GM19025 (cell line): ENCODE results near the gene SKA2.
"Not testable (repeated sequence)": the region's sequence is repeated elsewhere in the genome, so short reads cannot be mapped to it uniquely, and the experiment has no call there.

Experiments
- ATAC-seq: cut with Tn5 transposase; IDR thresholded peaks from one replicate; pipeline ENCODE4 v1.9.1; 2021; ENCODE audit warnings: mild to moderate bottlenecking, low read depth, moderate library complexity; ENCODE audit not compliant: unreplicated experiment

SKA2 gene

DNA sequence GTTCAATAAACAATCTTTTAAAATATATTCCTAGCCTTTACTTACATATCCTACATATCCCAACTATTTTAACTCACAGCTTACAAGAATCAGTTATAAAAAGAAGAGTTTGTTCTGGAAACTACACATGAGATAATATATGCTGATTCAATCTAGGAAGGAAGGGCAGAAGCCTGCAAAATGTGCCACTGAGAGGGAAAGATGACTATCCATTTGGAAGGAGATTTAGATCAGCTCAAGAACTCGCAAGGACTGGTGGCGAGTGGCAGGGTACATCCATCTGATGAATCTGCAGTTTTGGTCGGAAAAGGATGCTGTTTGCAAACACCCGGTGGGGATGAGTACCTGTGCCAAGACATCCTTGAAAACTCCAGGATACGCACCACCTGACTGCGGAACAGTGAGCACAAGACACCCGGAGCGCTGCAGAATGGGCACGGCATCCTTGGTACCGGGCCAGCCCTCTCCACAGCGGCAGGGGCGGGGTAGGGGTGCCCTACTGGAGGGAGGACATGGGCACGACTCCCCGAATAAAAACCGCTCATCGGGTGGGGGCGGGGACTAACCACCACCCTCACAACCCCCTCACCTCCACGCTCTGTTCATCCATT, 49.0 kb downstream of the SKA2 start:
- peak; percentile 8 for ATAC-seq

DNA sequence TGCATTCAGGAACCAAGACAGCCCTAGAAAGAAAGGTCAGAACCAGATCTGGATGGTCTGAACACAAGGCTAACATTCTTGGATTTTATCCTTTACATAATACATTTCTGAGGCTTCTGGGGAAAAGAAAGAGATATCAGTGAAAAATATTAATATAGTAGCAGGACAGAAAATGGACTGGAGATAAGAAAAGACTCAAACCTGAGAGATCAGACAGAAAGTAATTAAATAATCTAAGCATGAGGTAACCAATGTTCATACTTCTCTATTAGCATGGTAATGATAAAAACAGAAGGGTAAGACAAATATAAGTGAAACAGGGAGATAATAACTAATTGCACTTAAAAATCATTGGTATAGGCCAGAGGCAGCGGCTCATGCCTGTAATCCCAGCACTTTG, 53.8 kb downstream of the SKA2 start:
- ATAC-seq = no peak

DNA sequence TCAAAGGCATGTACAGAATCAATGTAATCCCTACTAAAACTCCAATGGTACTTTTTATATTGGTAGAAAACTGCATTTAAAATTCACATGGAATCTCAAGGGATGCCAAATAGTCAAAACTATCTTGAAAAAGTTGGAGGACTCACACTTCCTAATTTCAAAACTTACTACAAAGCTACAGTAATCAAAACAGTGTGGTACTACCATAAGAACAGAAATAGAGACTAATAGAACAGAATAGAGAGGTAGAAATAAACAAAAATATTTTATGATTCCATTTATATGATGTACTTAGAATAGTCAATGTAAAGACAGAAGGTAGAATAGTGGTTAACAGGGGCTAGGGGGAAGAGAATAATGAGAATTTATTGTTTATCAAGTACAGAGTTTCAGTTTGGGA, 57.1 kb downstream of the SKA2 start:
- no peak for ATAC-seq

DNA sequence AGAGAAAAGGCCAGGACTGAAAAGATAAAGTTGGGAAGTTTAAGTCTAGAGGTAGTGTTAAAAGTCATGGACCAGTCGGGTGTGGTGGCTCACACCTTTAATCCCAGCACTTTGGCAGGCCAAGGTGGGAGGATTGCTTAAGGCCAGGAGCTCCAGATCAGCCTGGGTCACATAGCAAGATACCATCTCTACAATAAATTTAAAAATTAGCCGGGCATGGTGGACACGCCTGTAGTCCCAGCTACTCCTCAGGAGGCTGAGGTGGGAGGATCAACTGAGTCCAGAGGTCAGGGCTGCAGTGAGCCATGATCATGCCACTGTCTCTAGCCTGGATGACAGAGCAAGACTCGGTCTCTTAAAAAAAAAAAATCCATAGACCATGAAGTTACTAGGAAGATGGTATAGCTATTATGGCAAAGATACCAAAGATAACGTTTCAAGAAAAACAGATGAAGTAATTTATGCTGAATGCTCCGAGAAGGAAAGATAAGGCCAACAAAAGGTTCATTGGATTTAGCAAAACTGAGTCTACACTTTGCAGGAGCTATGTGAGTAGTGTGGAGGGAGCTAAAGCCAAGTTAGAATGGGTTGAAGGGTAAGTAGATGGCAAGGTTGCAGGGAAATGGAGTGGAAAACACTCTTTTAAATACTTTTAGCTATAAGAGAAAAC, 60.0 kb downstream of the SKA2 start:
- no peak for ATAC-seq

DNA sequence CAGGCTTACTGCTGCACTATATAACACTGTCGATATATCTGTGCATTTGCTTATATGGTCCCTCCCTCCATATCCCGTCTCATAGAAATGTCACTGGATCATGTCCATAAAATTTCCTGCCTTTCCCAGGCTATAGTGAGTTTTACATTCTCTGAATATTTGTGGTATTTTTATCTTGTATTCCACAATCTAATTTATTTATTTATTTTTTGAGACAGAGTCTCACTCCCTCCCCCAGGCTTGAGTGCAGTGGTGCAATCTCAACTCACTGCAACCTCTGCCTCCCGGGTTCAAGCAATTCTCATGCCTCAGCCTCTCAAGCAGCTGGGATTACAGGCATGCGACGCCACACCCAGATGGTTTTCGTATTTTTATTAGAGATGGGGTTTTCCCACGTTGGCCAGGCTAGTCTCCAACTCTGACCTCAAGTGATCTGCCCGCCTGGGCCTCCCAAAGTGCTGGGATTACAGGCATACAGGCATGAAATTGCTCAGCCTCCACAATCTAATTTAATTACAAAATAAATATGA, 61.2 kb downstream of the SKA2 start:
- no peak for ATAC-seq

DNA sequence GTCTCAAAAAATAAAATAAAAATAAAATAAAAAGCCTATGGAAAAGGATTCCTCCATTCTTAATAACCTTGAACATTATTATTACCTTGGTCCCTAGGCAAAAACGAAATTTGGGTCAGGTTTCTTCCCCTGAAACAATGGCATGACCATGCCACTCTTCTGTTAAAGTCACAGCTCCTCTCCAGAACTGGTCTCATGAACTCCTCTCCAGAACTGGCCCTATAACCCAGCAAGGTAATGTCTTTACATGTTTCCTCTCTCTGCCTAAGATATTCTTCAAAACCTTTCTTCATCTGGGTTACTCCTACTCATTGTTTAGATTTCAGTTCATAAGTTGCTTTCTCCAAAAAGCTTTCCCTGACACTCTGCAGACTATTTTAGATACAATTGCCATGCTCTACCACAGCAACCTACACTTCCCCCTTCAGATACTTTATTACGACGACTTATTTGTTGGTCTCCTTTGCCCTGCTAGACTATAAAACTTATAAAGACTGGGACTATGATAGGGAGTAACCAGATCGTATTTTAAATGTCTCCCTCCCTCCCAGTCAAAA, 61.8 kb downstream of the SKA2 start:
- no peak for ATAC-seq

DNA sequence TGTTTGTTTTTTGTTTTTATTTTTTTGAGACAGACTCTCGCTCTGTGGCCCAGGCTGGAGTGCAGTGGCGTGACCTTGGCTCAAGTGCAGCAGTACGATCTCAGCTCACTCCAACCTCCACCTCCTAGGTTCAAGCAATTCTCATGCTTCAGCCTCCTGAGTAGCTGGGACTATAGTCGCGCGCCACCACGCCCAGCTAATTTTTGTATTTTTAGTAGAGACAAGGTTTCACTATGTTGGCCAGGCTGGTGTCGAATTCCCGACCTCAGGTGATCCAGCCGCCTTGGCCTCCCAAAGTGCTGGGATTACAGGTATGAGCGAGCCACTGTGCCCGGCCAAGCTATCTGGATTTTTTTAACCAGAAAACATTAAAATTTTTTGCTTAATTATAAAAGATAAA, 64.4 kb downstream of the SKA2 start:
- not testable (repeated sequence) for ATAC-seq

DNA sequence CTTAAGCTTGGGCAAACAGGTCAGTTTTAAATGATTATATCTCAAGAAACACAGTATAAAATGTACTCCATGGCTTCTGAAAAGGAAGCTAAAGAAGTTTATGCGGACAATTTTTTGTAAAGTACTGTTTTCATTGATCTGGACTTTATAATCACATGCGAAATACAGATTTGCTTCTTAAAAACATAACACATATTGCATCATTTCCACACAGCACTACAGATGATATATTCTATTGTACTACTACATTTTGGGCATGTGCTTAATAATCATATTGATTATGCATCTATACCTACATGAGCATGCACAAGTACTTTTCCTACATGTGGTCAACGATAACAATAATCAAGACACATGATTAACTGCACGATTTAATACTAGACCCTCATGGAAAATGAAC, 70.8 kb downstream of the SKA2 start:
- ATAC-seq = no peak

DNA sequence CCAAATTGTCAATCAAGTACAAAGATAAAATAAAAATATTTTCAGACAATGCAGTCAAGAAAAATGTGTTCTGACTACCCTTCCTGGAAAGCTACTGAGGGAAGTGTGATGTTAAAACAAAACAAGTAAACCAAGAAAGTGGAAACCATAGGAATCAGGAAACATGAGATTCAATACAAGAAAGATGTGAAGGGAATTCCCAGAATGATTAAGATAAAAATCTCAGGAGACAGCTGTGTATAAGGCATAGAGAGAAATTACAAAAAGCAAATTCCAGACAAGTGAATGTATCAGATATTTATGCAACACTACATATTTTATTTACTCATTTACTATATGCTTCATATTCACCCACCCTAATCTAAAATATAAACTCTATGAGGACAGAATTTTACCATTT, 80.5 kb downstream of the SKA2 start:
- ATAC-seq = no peak

DNA sequence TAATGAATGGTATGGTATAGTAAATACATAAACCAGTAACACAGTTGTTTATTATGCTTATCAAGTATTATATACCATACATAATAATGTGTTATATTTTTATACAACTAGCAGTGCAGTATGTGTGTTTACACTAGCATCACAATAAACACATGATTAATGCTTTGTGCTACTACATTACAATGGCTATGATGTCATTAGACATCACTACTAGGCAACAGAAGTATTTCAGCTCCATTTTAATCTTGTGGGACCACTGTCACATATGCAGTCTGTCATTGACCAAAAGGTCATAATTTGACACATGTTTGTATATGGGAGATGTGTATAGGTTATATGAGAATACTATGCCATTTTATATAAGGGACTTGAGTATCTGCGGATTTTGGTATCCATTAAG, 81.0 kb downstream of the SKA2 start:
- no peak for ATAC-seq

DNA sequence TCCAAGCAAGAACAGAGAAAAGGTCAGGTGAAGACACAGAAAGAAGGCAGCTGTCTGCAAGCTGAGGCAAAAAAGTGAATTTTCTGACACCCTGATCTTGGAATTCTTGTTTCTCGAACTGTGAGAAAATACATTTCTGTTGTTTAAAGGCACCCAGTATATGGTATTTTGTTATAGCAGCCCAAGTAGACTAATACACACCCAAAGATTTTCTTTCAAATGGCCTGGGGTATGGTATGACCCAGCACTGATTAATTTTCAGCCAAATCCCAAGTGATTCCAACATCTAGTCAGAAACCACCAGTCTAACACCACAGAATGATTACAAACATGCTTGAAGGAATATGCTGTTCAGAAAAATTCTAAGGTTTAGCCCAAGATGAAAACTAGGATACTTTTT, 85.1 kb downstream of the SKA2 start:
- ATAC-seq = no peak

DNA sequence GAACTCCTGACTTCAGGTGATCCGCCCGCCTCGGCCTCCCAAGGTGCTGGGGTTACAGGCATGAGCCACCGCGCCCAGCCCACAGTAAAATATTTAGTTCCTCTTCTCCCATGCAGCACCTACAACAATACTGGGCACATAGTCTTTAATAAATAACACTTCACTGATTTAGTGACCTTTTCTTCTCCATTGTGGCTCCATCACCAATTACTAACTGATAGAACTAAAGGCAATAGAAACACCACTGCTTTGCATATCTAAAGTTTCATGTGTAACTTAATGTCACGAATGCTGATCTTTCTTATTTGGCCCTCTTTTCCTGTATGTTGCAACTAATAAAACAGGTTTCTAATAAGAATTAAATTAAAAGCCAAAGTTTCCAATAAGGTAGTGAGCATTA, 87.2 kb downstream of the SKA2 start:
- ATAC-seq = peak; percentile 57

DNA sequence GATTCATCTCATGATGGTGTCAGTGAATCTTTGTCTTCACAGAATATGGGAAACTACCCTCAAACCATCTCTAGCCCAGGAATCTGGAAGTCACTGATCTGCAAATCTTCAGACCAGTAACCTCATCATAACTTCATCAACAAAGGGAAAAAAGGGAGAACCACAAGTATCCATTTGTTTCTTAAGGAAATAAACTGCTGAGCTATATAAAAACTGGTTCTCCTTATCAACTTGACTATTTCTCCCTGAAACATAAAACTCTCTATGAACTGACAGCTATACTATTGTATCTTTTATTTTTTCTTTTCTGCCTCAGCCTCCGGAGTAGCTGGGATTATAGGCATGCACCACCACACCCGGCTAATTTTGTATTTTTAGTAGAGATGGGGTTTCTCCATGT, 87.6 kb downstream of the SKA2 start:
- ATAC-seq = no peak

DNA sequence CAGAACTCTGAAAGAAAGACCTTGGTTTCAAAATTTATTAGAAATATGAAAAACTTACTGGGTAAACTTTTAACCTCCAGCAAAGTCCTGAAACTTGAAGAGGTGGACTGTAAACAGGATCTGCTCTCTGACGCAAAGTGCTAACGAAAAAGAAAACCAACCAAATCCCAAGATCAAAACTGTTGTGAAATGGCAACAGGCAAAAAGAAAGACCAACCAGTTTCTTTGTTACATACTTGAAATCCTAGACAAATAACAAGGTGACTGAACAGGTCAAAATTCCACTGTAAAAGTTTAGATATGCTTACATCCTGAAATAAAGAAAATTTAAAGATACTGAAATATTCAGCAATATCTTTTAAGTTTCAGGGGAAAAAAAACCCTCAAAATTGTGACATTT, 92.5 kb downstream of the SKA2 start:
- no peak for ATAC-seq
